B cell (primary cell): ENCODE data around the gene TRERF1. TPM values are rescaled to one million over a fixed set of nuclear protein-coding genes. Genes with fewer than 3 reads are reported as not detected.

Source experiments
- ATAC-seq: fragments of 200-7000 bp; cut with Tn5 transposase; one replicate; pipeline ENCODE4 v1.10.0; 2021; ENCODE audit warnings: low read depth, mild to moderate bottlenecking, moderate number of reproducible peaks, moderate library complexity
- CTCF ChIA-PET: fragments of 350-600 bp; sonication (Branson Sonifier 250); formaldehyde crosslinking; loops from one replicate; lab custom pipeline; 2021; ENCODE audit warnings: antibody characterized with exemption, inconsistent platforms; lab: Charles Lee
- POLR2A ChIA-PET: fragments of 350-600 bp; sonication (Branson Sonifier 250); formaldehyde crosslinking; loops from one replicate; lab custom pipeline; 2021; ENCODE audit warnings: antibody characterized with exemption; lab: Charles Lee
- DNase-seq: peaks from one replicate; pipeline ENCODE4 v3.0.0; 2013
- H2AFZ ChIP-seq: 2 replicates; pipeline ENCODE4 v1.6.1; 2012; ENCODE audit warnings: mild to moderate bottlenecking, low read depth, low read length; ENCODE audit not compliant: insufficient read depth, poor library complexity, severe bottlenecking
- H3K27ac ChIP-seq, 2 donors: 1 replicate in 1 of 2; 2 replicates in 1 of 2; pipeline ENCODE4 v1.5.1; 2012 to 2013; ENCODE audit warnings: low read length in 2 of 2, mild to moderate bottlenecking in 2 of 2, moderate library complexity in 1 of 2
- H3K27me3 ChIP-seq, 4 experiments: fragments of 200-600 bp in 1 of 4; sonication (generic) in 1 of 4; replicated peaks in 1 of 4; 1 replicate in 2 of 4; 2 replicates in 2 of 4; pipeline versions ENCODE4 v1.6.1 to v1.7.0; 2013 to 2016; ENCODE audit warnings: low read length in 3 of 4, mild to moderate bottlenecking in 2 of 4, mixed read lengths in 1 of 4, moderate library complexity in 1 of 4; ENCODE audit not compliant: insufficient read depth in 4 of 4, control insufficient read depth in 3 of 4; ENCODE audit errors: control extremely low read depth in 1 of 4
- H3K36me3 ChIP-seq, 2 experiments: replicated peaks in 1 of 2; 1 replicate in 1 of 2; 2 replicates in 1 of 2; pipeline versions ENCODE4 v1.6.1 to v1.7.1; 2013; ENCODE audit warnings: low read length in 1 of 2; ENCODE audit not compliant: insufficient read depth in 2 of 2, control insufficient read depth in 1 of 2; ENCODE audit errors: control extremely low read depth in 1 of 2, extremely low read depth in 1 of 2
- H3K4me1 ChIP-seq, 2 donors: fragments of 200-600 bp in 1 of 2; sonication (generic) in 1 of 2; 1 replicate in 1 of 2; 2 replicates in 1 of 2; pipeline versions ENCODE4 v1.5.1 to v1.6.1; 2013 to 2017; ENCODE audit warnings: low read length in 2 of 2; ENCODE audit not compliant: control insufficient read depth in 2 of 2, insufficient read depth in 2 of 2
- H3K4me2 ChIP-seq: replicated peaks from 2 replicates; pipeline ENCODE3; 2012; ENCODE audit warnings: mild to moderate bottlenecking, low read depth, low read length; ENCODE audit not compliant: poor library complexity, severe bottlenecking
- H3K4me3 ChIP-seq, 5 experiments: fragments of 200-600 bp in 1 of 5; sonication (generic) in 1 of 5; 1 replicate in 3 of 5; 2 replicates in 2 of 5; pipeline versions ENCODE4 v1.5.1 to v1.7.0; 2011 to 2016; ENCODE audit warnings: low read length in 4 of 5, mild to moderate bottlenecking in 4 of 5, low read depth in 2 of 5, control low read depth in 1 of 5, moderate library complexity in 1 of 5; ENCODE audit not compliant: insufficient read depth in 1 of 5; ENCODE audit errors: control extremely low read depth in 1 of 5, extremely low read depth in 1 of 5
- H3K79me2 ChIP-seq: fragments of 200-600 bp; sonication (generic); one replicate; pipeline ENCODE4 v1.6.0; 2016; ENCODE audit warnings: low read length; ENCODE audit not compliant: control insufficient read depth, insufficient read depth
- H3K9ac ChIP-seq: fragments of 200-600 bp; sonication (generic); 2 replicates; pipeline ENCODE4 v1.6.1; 2017; ENCODE audit warnings: mild to moderate bottlenecking, low read length, moderate library complexity
- H3K9me3 ChIP-seq, 3 donors: one replicate each; pipeline versions ENCODE4 v1.6.1 to v1.7.1; 2013; ENCODE audit warnings: low read length in 2 of 3; ENCODE audit not compliant: control insufficient read depth in 2 of 3, insufficient read depth in 1 of 3; ENCODE audit errors: control extremely low read depth in 1 of 3
- H4K20me1 ChIP-seq: 2 replicates; pipeline ENCODE4 v1.6.0; 2012; ENCODE audit warnings: mild to moderate bottlenecking, low read length; ENCODE audit not compliant: insufficient read depth, control insufficient read depth, poor library complexity, severe bottlenecking
- H3K27ac Mint-ChIP-seq: one replicate; pipeline ENCODE4 v1.8.0; 2021; ENCODE audit warnings: mixed read lengths
- H3K27me3 Mint-ChIP-seq: one replicate; pipeline ENCODE4 v1.8.0; 2021; ENCODE audit warnings: mixed read lengths
- H3K4me1 Mint-ChIP-seq: one replicate; pipeline ENCODE4 v1.8.0; 2021; ENCODE audit warnings: mixed read lengths
- H3K4me3 Mint-ChIP-seq: one replicate; pipeline ENCODE4 v1.8.0; 2021; ENCODE audit warnings: mixed read lengths
- H3K9me3 Mint-ChIP-seq: one replicate; pipeline ENCODE4 v1.8.0; 2022; ENCODE audit warnings: mixed read lengths; ENCODE audit not compliant: insufficient read depth
- CTCF ChIP-seq: fragments of 200-600 bp; IDR thresholded peaks from one replicate; pipeline ENCODE4 v1.8.0; 2022; ENCODE audit warnings: antibody characterized with exemption, mild to moderate bottlenecking
- EZH2 ChIP-seq: IDR thresholded peaks from 2 replicates; pipeline ENCODE4 v1.6.1; 2012; ENCODE audit warnings: borderline replicate concordance, low read depth, mild to moderate bottlenecking, moderate library complexity, low read length; ENCODE audit not compliant: insufficient read depth, poor library complexity, severe bottlenecking
- WGBS: methylation state at CpG from one replicate; pipeline ENCODE4 v1.1.5; 2013; ENCODE audit warnings: missing lambda C conversion rate; ENCODE audit not compliant: insufficient coverage; 5-methylcytosine and 5-hydroxymethylcytosine counted together
- intact Hi-C: fragments of 100-400 bp; cut with micrococcal nuclease; formaldehyde crosslinking; loops from one replicate; pipeline ENCODE4 v1.10.0; 2022
- polyA plus RNA-seq: library from polyadenylated mRNA; depleted of rRNA; stranded (reverse); fragments of >200 nt; gene quantifications from 2 replicates; pipeline ENCODE4 v1.2.3, GENCODE V29; 2012
- total RNA-seq, 2 donors: library from RNA; stranded (reverse); fragments of 120-200 nt in 1 of 2; gene quantifications; 1 replicate in 1 of 2; 2 replicates in 1 of 2; pipeline versions ENCODE4 v1.2.3 to v1.2.4, GENCODE V29; 2013 to 2022

The TRERF1 gene
- total and polyA plus RNA-seq, 2 donors (not counting 1 experiment from before 2014, with no cell fraction given), result 3.5 to 6.7 TPM

GRCh38 chr6:42366999-42367352 lies 84.8 kb downstream of the TRERF1 start:
- Histone ChIP-seq H3K36me3 (no peaks in the 10 kb centered on the region), H4K20me1 (no peaks in the 10 kb centered on the region), H3K79me2 (no peaks in the 10 kb centered on the region), H2AFZ (peak overlapping the region; percentile 62), H3K9ac (no peak overlapping the region), H3K4me3 (no peak overlapping the region), H3K9me3 (no peaks in the 10 kb centered on the region), H3K27me3 (no peaks in the 10 kb centered on the region), H3K27ac (peak overlapping the region; percentile 52 to 58), H3K4me2 (peak overlapping the region; percentile 75), H3K4me1 (peaks cover 27 to 51% of the 10 kb centered on the region in 2 donors)
- CTCF ChIA-PET, result interaction anchor here (1.1 to 1.3 kb wide), 2 partner anchors 14 to 181 kb away, joined by 3 read pairs; no protein-coding TSS in a partner anchor
- TF ChIP-seq EZH2 (no peak), CTCF (no peak)
- Mint-ChIP-seq H3K9me3 (no peaks in the 10 kb centered on the region), H3K27me3 (no peaks in the 10 kb centered on the region), H3K27ac (peak overlapping the region; percentile 86), H3K4me1 (peaks cover 42% of the 10 kb centered on the region), H3K4me3 (peak overlapping the region; percentile 82)
- WGBS, result 92% methylated on average over 3 of the region's 3 CpGs
- POLR2A ChIA-PET, result interaction anchor here (1.0 to 1.6 kb wide), 2 partner anchors 24 to 86 kb away, joined by 5 to 6 read pairs; no protein-coding TSS in a partner anchor
- intact Hi-C loops, result no loop called here
- DNase-seq (peak; percentile 23), ATAC-seq (no peak)

GRCh38 chr6:42366011-42366705 lies 85.6 kb downstream of the TRERF1 start:
- no peak overlapping the region for H3K4me3 ChIP-seq

More at GRCh38 chr6:42366011-42366705, 85.6 kb downstream of the TRERF1 start:
- H3K27me3 Mint-ChIP-seq, result no peaks in the 10 kb centered on the region
- H3K4me1 Mint-ChIP-seq, result peaks cover 42% of the 10 kb centered on the region
- peak overlapping the region; percentile 86 for H3K27ac Mint-ChIP-seq
- TF ChIP-seq EZH2 (no peak), CTCF (no peak)
- no peak overlapping the region for H2AFZ ChIP-seq
- ChIA-PET POLR2A (interaction anchor here (1.6 kb wide), 1 partner anchor 25 kb away, joined by 6 read pairs; no protein-coding TSS in a partner anchor), CTCF (interaction anchor here (0.5 kb wide), 1 partner anchor 611 kb away, joined by 3 read pairs; no protein-coding TSS in a partner anchor)
- H3K79me2 ChIP-seq, result no peaks in the 10 kb centered on the region
- no peaks in the 10 kb centered on the region for H3K9me3 Mint-ChIP-seq
- H3K27me3 ChIP-seq, result no peaks in the 10 kb centered on the region
- no peak for ATAC-seq
- intact Hi-C loops, result no loop called here
- H3K36me3 ChIP-seq, result no peaks in the 10 kb centered on the region
- H3K9me3 ChIP-seq, result no peaks in the 10 kb centered on the region
- peak overlapping the region; percentile 14 for H3K4me3 Mint-ChIP-seq
- H4K20me1 ChIP-seq, result no peaks in the 10 kb centered on the region
- no peak for DNase-seq
- 100% methylated on average over 3 of the region's 5 CpGs for WGBS
- peak overlapping the region; percentile 75 for H3K4me2 ChIP-seq
- H3K4me1 ChIP-seq, result peaks cover 27 to 51% of the 10 kb centered on the region in 2 donors
- peak overlapping the region; percentile 52 to 58 for H3K27ac ChIP-seq
- no peak overlapping the region for H3K9ac ChIP-seq
